ENCODE measurements around the gene ERBB3.
"Not testable (repeated sequence)": the region's sequence is repeated elsewhere in the genome, so short reads cannot be mapped to it uniquely, and the experiment has no call there.

Gene ERBB3

DNA sequence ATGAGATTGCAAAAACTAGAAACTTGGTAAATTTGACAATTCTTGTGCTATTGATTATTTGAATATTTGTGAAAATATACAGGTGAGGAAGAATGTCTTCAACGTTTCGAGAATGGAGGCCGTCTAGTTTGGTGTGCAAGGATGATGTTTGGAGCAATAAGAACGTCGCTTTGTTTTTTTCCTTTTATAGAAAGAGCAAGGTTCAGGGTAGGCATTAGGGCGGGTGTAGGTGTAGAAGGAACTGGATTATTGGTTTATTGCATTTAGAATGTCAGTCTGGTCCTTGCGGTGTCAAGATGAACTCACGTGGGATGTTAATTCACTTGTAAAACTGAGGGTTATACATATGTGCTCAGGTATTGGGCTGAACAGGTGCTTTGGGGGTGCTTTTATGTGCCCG, 37.1 kb upstream of the ERBB3 start:
- Histone ChIP-seq H4K20me1 (ENCODE audit: low read depth, low read length) (0 out of 2 replicates have a peak, but pooled peaks cover 6% of the 10 kb centered on the region), H3F3A (ENCODE audit: insufficient read depth) (peaks cover 39% of the 10 kb centered on the region), H3K27me3 (ENCODE audit: low read length) (no peaks in the 10 kb centered on the region), H3K4me2 (ENCODE audit: low read depth, low read length, poor library complexity, severe bottlenecking) (peak overlapping the region; percentile 90), H3K9me2 (replicated peaks; ENCODE audit: insufficient read depth, low read length) (no peaks in the 10 kb centered on the region), H3K27ac (ENCODE audit: low read depth, low read length) (peak overlapping the region; percentile 82; the same call in 1 of the 2 replicates), H3K79me2 (ENCODE audit: insufficient read depth, low read length) (peaks cover 21% of the 10 kb centered on the region), H2AFZ (ENCODE audit: low read depth, low read length, severe bottlenecking) (no peak overlapping the region), H3K9ac (ENCODE audit: low read length) (peak overlapping the region; percentile 80), H3K36me3 (ENCODE audit: low read length) (peaks cover 15% of the 10 kb centered on the region), H3K9me3 (ENCODE audit: insufficient read depth, low read length) (no peaks in the 10 kb centered on the region), H3K4me3 (ENCODE audit: insufficient read depth, low read length, poor library complexity, severe bottlenecking) (peak overlapping the region; percentile 90)
- TF ChIP-seq EZH2phosphoT487 (conservative IDR thresholded peaks at IDR 0.05; ENCODE audit: low read length), result no peak
- TF ChIP-seq, protein P1, sequence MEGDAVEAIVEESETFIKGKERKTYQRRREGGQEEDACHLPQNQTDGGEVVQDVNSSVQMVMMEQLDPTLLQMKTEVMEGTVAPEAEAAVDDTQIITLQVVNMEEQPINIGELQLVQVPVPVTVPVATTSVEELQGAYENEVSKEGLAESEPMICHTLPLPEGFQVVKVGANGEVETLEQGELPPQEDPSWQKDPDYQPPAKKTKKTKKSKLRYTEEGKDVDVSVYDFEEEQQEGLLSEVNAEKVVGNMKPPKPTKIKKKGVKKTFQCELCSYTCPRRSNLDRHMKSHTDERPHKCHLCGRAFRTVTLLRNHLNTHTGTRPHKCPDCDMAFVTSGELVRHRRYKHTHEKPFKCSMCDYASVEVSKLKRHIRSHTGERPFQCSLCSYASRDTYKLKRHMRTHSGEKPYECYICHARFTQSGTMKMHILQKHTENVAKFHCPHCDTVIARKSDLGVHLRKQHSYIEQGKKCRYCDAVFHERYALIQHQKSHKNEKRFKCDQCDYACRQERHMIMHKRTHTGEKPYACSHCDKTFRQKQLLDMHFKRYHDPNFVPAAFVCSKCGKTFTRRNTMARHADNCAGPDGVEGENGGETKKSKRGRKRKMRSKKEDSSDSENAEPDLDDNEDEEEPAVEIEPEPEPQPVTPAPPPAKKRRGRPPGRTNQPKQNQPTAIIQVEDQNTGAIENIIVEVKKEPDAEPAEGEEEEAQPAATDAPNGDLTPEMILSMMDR (IDR thresholded peaks at IDR 0.05; ENCODE audit: insufficient read depth, low read length, poor library complexity, severe bottlenecking), result no peak

- Histone ChIP-seq H3K9me3 (ENCODE audit: insufficient read depth, low read length) (no peaks in the 10 kb centered on the region), H4K20me1 (ENCODE audit: low read depth, low read length) (0 out of 2 replicates have a peak, but pooled peaks cover 6% of the 10 kb centered on the region), H3K4me2 (ENCODE audit: low read depth, low read length, poor library complexity, severe bottlenecking) (no peak overlapping the region), H3K9ac (ENCODE audit: low read length) (0 out of 2 replicates have a peak overlapping the region, but pooled peaks have one; percentile 2), H3K9me2 (replicated peaks; ENCODE audit: insufficient read depth, low read length) (no peaks in the 10 kb centered on the region), H3K4me3 (ENCODE audit: insufficient read depth, low read length, poor library complexity, severe bottlenecking) (no peak overlapping the region), H3F3A (ENCODE audit: insufficient read depth) (peaks cover 48% of the 10 kb centered on the region), H2AFZ (ENCODE audit: low read depth, low read length, severe bottlenecking) (peak overlapping the region; percentile 69), H3K36me3 (ENCODE audit: low read length) (peaks cover 15% of the 10 kb centered on the region), H3K27me3 (ENCODE audit: low read length) (no peaks in the 10 kb centered on the region), H3K27ac (ENCODE audit: low read depth, low read length) (peak overlapping the region; percentile 22), H3K79me2 (ENCODE audit: insufficient read depth, low read length) (peaks cover 21% of the 10 kb centered on the region)
- TF ChIP-seq, protein P1 (IDR thresholded peaks at IDR 0.05; ENCODE audit: insufficient read depth, low read length, poor library complexity, severe bottlenecking), result no peak
- TF ChIP-seq EZH2phosphoT487 (conservative IDR thresholded peaks at IDR 0.05; ENCODE audit: low read length), result no peak
Observed at GRCh38 chr12:56046027-56046780, 33.8 kb upstream of the ERBB3 start.

GRCh38 chr12:56053407-56053893, 26.5 kb upstream of the ERBB3 start:
- H3F3A ChIP-seq (ENCODE audit: insufficient read depth), result 0 out of 2 replicates have a peak, but pooled peaks cover 4% of the 10 kb centered on the region
- no peaks in the 10 kb centered on the region for H4K20me1 ChIP-seq (ENCODE audit: low read depth, low read length)
- no peak overlapping the region for H3K27ac ChIP-seq (ENCODE audit: low read depth, low read length)
- no peaks in the 10 kb centered on the region for H3K9me2 ChIP-seq (replicated peaks; ENCODE audit: insufficient read depth, low read length)
- no peaks in the 10 kb centered on the region for H3K79me2 ChIP-seq (ENCODE audit: insufficient read depth, low read length)
- no peak for TF ChIP-seq EZH2phosphoT487 (conservative IDR thresholded peaks at IDR 0.05; ENCODE audit: low read length)
- TF ChIP-seq, protein P1 (IDR thresholded peaks at IDR 0.05; ENCODE audit: insufficient read depth, low read length, poor library complexity, severe bottlenecking), result no peak
- no peaks in the 10 kb centered on the region for H3K9me3 ChIP-seq (ENCODE audit: insufficient read depth, low read length)
- no peak overlapping the region for H3K9ac ChIP-seq (ENCODE audit: low read length)
- no peaks in the 10 kb centered on the region for H3K27me3 ChIP-seq (ENCODE audit: low read length)
- H3K4me2 ChIP-seq (ENCODE audit: low read depth, low read length, poor library complexity, severe bottlenecking), result no peak overlapping the region
- no peak overlapping the region for H2AFZ ChIP-seq (ENCODE audit: low read depth, low read length, severe bottlenecking)
- H3K4me3 ChIP-seq (ENCODE audit: insufficient read depth, low read length, poor library complexity, severe bottlenecking), result no peak overlapping the region
- no peaks in the 10 kb centered on the region for H3K36me3 ChIP-seq (ENCODE audit: low read length)

GRCh38 chr12:56059964-56060363, 20.0 kb upstream of the ERBB3 start:
- H3K9ac ChIP-seq (ENCODE audit: low read length); H3K36me3 ChIP-seq (ENCODE audit: low read length); H3K27me3 ChIP-seq (ENCODE audit: low read length); H3K4me3 ChIP-seq (ENCODE audit: insufficient read depth, low read length, poor library complexity, severe bottlenecking); H2AFZ ChIP-seq (ENCODE audit: low read depth, low read length, severe bottlenecking); H3F3A ChIP-seq (ENCODE audit: insufficient read depth); H3K27ac ChIP-seq (ENCODE audit: low read depth, low read length); H3K4me2 ChIP-seq (ENCODE audit: low read depth, low read length, poor library complexity, severe bottlenecking); H3K79me2 ChIP-seq (ENCODE audit: insufficient read depth, low read length); H3K9me2 ChIP-seq (replicated peaks; ENCODE audit: insufficient read depth, low read length); H4K20me1 ChIP-seq (ENCODE audit: low read depth, low read length); H3K9me3 ChIP-seq (ENCODE audit: insufficient read depth, low read length): not testable (repeated sequence)

Measured in SU-DHL-6 (cell line).